OCI-LY7 (cell line): Measurements from ENCODE around the gene PRKG1.

Experiments used
- EZH2phosphoT487 ChIP-seq: fragments of 200-600 bp; sonication (generic); IDR thresholded peaks from 2 replicates; pipeline ENCODE4 v1.6.1; 2018; ENCODE audit warnings: low read depth, borderline replicate concordance, mild to moderate bottlenecking, mixed run types, antibody characterized with exemption, low read length, moderate library complexity, mixed read lengths
- TF ChIP-seq, protein P1 (sequence below): fragments of 200-600 bp; sonication (generic); conservative IDR thresholded peaks from 2 replicates; pipeline ENCODE4 v1.5.1; 2014; ENCODE audit warnings: mild to moderate bottlenecking, antibody characterized with exemption, low read length, moderate library complexity, mixed read lengths

DNA sequence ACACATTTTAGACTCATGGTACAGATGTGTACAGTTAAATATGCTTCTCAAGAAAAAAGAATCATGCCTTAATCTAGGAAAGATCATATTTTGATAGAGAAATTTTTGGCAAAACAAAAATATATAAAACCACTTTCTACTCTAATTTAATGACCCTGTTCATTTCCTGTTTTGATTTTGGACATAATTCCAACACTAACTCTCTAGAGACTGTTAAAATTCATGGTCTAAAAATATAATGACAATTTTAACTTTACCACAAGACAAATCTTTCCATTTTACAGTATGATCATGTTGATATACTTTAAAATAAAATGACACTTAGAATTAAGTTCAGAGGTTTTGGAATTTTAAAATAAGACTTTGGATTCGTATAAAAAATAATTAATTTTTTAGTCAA lies 45.2 kb downstream of the PRKG1 start:
- no peak for TF ChIP-seq EZH2phosphoT487
- TF ChIP-seq, protein P1, sequence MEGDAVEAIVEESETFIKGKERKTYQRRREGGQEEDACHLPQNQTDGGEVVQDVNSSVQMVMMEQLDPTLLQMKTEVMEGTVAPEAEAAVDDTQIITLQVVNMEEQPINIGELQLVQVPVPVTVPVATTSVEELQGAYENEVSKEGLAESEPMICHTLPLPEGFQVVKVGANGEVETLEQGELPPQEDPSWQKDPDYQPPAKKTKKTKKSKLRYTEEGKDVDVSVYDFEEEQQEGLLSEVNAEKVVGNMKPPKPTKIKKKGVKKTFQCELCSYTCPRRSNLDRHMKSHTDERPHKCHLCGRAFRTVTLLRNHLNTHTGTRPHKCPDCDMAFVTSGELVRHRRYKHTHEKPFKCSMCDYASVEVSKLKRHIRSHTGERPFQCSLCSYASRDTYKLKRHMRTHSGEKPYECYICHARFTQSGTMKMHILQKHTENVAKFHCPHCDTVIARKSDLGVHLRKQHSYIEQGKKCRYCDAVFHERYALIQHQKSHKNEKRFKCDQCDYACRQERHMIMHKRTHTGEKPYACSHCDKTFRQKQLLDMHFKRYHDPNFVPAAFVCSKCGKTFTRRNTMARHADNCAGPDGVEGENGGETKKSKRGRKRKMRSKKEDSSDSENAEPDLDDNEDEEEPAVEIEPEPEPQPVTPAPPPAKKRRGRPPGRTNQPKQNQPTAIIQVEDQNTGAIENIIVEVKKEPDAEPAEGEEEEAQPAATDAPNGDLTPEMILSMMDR = no peak
